Ovary (tissue), 9 donors: Measurements from ENCODE around the gene SLC16A12. TPM values are rescaled to one million over a fixed set of nuclear protein-coding genes. Genes with fewer than 3 reads are reported as not detected.

Experiments
- DNase-seq, 5 donors: peaks; one replicate each; pipeline ENCODE4 v3.0.0-alpha.2; 2019 to 2020
- H3K27ac ChIP-seq, 2 donors: fragments of 200-600 bp; one replicate each; pipeline versions ENCODE4 v1.5.1 to v1.8.0; 2019 to 2022
- H3K27me3 ChIP-seq: fragments of 200-600 bp; one replicate; pipeline ENCODE4 v1.8.0; 2022
- H3K36me3 ChIP-seq: fragments of 200-600 bp; sonication (generic); one replicate; pipeline ENCODE4 v1.5.1; 2019
- H3K4me1 ChIP-seq: one replicate; pipeline ENCODE4 v1.8.1; 2013; ENCODE audit warnings: mild to moderate bottlenecking, moderate library complexity; ENCODE audit not compliant: insufficient read depth
- H3K4me3 ChIP-seq: fragments of 200-600 bp; sonication (generic); one replicate; pipeline ENCODE4 v1.5.1; 2017
- H3K9me3 ChIP-seq, 2 donors: fragments of 200-600 bp in 1 of 2; sonication (generic) in 1 of 2; one replicate each; pipeline versions ENCODE4 v1.5.1 to v1.8.1; 2013 to 2019; ENCODE audit warnings: mild to moderate bottlenecking in 1 of 2, moderate library complexity in 1 of 2
- CTCF ChIP-seq, 3 donors: fragments of 450-650 bp in 2 of 3; fragments of 200-600 bp in 1 of 3; IDR thresholded peaks; one replicate each; pipeline versions ENCODE4 v1.5.1 to v1.8.0; 2016 to 2022; ENCODE audit warnings: antibody characterized with exemption in 3 of 3, mild to moderate bottlenecking in 1 of 3
- EP300 ChIP-seq: sonication (generic); formaldehyde crosslinking; IDR thresholded peaks from one replicate; pipeline ENCODE4 v1.6.1; 2017; ENCODE audit warnings: antibody characterized with exemption
- POLR2A ChIP-seq: fragments of 450-650 bp; IDR thresholded peaks from one replicate; pipeline ENCODE4 v1.6.1; 2017; ENCODE audit warnings: antibody characterized with exemption, mild to moderate bottlenecking, moderate library complexity
- WGBS, 3 donors: extraction: QIAGEN DNeasy Blood & Tissue Kit in 1 of 3; methylation state at CpG; one replicate each; pipeline versions ENCODE4 v1.1.5 to v1.1.7; 2013 to 2017; 5-methylcytosine and 5-hydroxymethylcytosine counted together
- intact Hi-C, 4 donors: fragments of 100-400 bp; cut with DNase I; formaldehyde crosslinking; loops; one replicate each; pipeline versions ENCODE4 v1.11.0 to v1.15.1; 2022 to 2023
- polyA plus RNA-seq, 2 donors: library from polyadenylated mRNA; stranded (reverse); fragments of 200-250 nt in 1 of 2; fragments of 350-450 nt in 1 of 2; fragmentation: Illumina TruSeq in 1 of 2; extraction: RNeasy Lipid Tissue Mini Kit (QIAGEN cat#74804) in 1 of 2; gene quantifications; one replicate each; pipeline ENCODE4 v1.2.3, GENCODE V29; 2013 to 2014
- total RNA-seq, 7 donors: library from RNA; depleted of rRNA in 2 of 7; stranded (reverse); fragments of >200 nt in 2 of 7; fragmentation: NEBNext Ultra II Directional in 3 of 7; extraction: Animal tissue kit (Norgen Biotek cat#: 25700) in 3 of 7; gene quantifications; one replicate each; pipeline versions ENCODE4 v1.1.0 to v1.2.4, GENCODE V29; 2016 to 2023
- donor health status: DM: no; HTN: no; CAD: no; lungs with moderate emphysema.
- donor health status: DM: no; HTN: no; CAD: no.
- donor health status: Bipolar disorder and iron deficiency.
- donor health status: DM: yes; HTN: yes; CAD: no.
- donor health status: DM: no; HTN: no; CAD: no.
- donor health status: DM: yes; HTN: yes; CAD: no.

Gene SLC16A12
- total and polyA plus RNA-seq, 9 donors = 0.05 to 4.7 (median 1.1) TPM

- Histone ChIP-seq H3K27ac (no peak overlapping the region), H3K4me3 (no peak overlapping the region), H3K9me3 (no peaks in the 10 kb centered on the region), H3K27me3 (no peaks in the 10 kb centered on the region), H3K4me1 (peaks cover 5% of the 10 kb centered on the region), H3K36me3 (no peaks in the 10 kb centered on the region)
- no peak for TF ChIP-seq CTCF (IDR thresholded peaks at IDR 0.05)
- 38 to 65% (median 44%) methylated on average over 5 of the region's 5 CpGs for WGBS, 3 donors
- intact Hi-C loops = no loop called here
- DNase-seq = no peak
These were observed 137.2 kb downstream of the SLC16A12 start for GRCh38 chr10:89398003-89398749.

DNA sequence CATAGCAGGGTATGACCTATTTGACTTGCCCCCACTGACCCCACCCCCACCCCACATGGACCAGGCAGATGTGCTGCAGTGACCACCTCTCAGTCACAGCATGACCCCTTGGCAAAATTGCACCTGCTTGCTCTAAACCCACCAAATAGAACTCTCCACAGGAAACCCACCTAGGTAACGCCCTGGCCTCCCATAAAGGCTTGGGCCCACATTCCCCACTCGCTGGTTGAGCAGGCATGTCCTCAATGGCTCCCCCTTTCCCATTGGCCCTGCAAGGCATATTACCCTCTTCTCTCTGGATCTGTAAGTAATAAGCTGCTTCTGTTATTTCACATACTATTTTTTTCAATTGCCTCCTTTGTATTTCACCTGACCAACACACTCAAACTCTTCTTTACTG, 140.3 kb downstream of the SLC16A12 start:
- H3K4me3 ChIP-seq = no peak overlapping the region
- intact Hi-C loops = no loop called here
- DNase-seq = no peak
- H3K27me3 ChIP-seq = no peaks in the 10 kb centered on the region
- TF ChIP-seq EP300 (no peak), POLR2A (no peak), CTCF (IDR thresholded peaks at IDR 0.05) (no peak)
- H3K9me3 ChIP-seq = no peaks in the 10 kb centered on the region
- H3K4me1 ChIP-seq = peaks cover 5% of the 10 kb centered on the region
- WGBS, 3 donors = 96 to 97% (median 96%) methylated on average over 2 of the region's 2 CpGs
- H3K36me3 ChIP-seq = no peaks in the 10 kb centered on the region
- no peak overlapping the region for H3K27ac ChIP-seq

DNA sequence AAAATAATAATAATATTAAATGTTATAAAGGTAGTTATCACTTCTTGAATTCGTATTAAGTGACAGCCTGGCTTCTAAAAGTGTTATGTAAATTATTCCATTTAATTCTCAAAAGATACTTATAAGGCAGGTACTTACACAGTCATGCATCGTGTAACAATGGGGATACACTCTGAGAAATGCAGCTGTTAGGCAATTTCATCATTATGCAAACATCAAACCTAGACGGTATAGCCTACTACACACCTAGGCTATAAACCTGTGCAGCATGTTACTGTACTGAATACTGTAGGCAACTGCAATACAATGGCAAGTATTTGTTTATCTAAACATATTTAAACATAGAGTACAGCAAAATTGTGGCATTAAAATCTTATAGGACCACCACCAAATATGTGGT, 141.5 kb downstream of the SLC16A12 start:
- Histone ChIP-seq H3K36me3 (no peaks in the 10 kb centered on the region), H3K27ac (peak overlapping the region in 1 of 2 donors; percentile 60), H3K4me3 (peak overlapping the region; percentile 66), H3K9me3 (no peaks in the 10 kb centered on the region), H3K4me1 (peaks cover 5% of the 10 kb centered on the region), H3K27me3 (no peaks in the 10 kb centered on the region)
- TF ChIP-seq POLR2A = no peak
- TF ChIP-seq CTCF (IDR thresholded peaks at IDR 0.05) = no peak
- TF ChIP-seq EP300 = no peak
- DNase-seq = no peak
- 12 to 25% (median 14%) methylated on average over 3 of the region's 3 CpGs for WGBS, 3 donors
- intact Hi-C loops = no loop called here

DNA sequence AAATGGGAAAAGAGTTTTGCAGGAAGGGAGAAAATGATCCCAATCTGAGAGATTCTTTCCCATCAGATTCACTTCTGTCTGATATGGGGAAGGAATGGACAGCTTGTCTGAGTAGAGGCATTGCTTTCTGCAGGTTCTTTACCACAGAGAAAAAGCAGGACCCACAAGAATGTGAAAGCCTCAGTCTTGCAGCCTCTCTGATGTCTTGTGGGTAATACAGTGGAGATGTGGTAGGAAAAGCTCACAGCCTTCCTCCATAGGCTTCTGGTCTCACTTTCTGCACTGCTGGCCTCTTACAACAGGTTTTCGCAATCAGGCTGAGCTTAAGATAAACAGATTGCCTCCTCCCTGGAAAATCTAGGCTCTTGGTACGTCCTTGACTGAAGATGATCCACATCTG, 142.4 kb downstream of the SLC16A12 start:
- peak in 1 of 5 donors; percentile 31 for DNase-seq
- peak overlapping the region; percentile 66 for H3K4me3 ChIP-seq
- peak overlapping the region in 1 of 2 donors; percentile 60 for H3K27ac ChIP-seq
- TF ChIP-seq CTCF (IDR thresholded peaks at IDR 0.05) (no peak), EP300 (no peak), POLR2A (no peak)
- no peaks in the 10 kb centered on the region for H3K27me3 ChIP-seq
- WGBS, 3 donors = 0 to 6% (median 5%) methylated on average over 2 of the region's 2 CpGs
- no peaks in the 10 kb centered on the region for H3K36me3 ChIP-seq
- intact Hi-C loops = no loop called here
- peaks cover 5% of the 10 kb centered on the region for H3K4me1 ChIP-seq
- no peaks in the 10 kb centered on the region for H3K9me3 ChIP-seq
